Activated naive CD4-positive, alpha-beta T cell treated with anti-CD3 and anti-CD28 coated beads, Interleukin-2, amount 50 U/mL, for 16 hours (primary cell): ENCODE data around the gene PLOD1.
"Not testable (repeated sequence)": the region's sequence is repeated elsewhere in the genome, so short reads cannot be mapped to it uniquely, and the experiment has no call there.

Experiments used
- DNase-seq: peaks from one replicate; pipeline ENCODE4 v3.0.0-alpha.2; 2020

Gene PLOD1

GRCh38 chr1:11934302-11935056, at the start of gene PLOD1:
Gene PLOD1, plus strand, starts transcription at chr1:11934717. Its CDS starts 63 bp downstream, at chr1:11934780.
- DNase-seq, result peak; percentile 85

DNA sequence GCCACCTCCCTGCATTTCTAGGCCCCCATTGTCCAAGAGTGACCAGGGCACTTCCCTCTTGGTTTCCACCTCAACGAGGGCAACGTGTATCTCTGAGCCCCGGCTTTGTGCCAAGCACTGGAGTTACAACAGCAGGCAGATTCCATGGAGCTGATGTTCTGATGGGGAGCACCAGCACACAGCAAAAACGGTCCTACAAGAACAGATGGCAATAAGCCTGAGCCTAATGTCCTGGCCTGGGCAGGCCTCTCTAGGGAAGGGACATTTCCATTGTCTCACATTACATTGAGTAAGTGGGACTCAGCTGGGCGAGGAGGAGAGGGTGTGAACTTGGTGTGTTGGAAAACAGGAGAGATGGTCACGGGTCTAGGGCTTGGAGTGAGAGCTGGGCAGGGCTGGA, 48.6 kb upstream of the PLOD1 start:
- no peak for DNase-seq

DNA sequence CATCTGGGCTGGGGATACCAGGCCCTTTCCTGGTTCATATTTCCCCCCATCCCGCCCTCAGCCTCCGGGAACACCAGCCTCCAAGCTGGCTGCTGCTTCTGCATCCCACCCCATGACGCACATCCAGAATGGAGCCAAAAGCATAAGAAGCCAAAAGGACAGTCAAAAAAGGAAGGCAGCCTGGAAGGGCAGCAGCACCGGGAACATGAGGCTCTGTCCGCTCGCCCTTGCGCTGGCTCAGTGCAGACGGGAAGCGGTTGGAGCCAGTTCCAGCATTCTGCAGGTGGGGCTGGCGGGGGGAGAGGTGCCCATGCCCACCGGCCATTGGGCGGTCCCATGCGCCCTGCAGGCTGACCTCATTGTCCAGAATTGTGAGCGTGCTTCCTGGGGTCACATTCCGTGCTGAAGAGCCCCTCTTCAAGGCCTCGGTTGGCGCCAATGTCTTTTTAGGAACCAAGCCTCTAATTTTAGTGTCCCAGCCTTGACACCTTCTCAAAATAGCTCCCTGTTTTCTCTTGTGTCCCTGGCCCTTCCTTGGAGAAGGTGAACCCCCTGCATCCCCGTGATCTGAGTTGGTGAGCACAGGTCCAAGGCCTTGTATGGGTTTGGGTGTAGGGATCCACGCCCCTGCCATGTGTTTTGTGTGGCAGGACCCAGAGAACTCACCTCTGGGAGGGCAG, 47.4 kb upstream of the PLOD1 start:
- no peak for DNase-seq

DNA sequence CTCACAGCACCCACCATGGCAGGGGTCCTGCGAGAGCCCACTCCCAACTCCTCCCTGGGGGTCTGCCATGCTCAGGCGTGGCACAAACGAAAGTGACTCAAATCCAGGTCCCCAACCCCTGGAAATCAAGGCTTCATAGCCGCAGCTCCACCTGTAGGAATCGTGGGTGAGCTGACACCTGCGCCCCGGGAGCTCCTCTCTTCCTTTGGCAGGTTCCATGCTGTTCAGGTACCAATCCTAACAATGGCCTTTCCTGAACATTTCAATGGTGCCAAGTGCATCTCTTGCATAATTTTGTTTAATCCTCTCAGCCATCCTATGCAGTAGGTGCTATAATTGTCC, 46.9 kb upstream of the PLOD1 start:
- DNase-seq, result no peak

DNA sequence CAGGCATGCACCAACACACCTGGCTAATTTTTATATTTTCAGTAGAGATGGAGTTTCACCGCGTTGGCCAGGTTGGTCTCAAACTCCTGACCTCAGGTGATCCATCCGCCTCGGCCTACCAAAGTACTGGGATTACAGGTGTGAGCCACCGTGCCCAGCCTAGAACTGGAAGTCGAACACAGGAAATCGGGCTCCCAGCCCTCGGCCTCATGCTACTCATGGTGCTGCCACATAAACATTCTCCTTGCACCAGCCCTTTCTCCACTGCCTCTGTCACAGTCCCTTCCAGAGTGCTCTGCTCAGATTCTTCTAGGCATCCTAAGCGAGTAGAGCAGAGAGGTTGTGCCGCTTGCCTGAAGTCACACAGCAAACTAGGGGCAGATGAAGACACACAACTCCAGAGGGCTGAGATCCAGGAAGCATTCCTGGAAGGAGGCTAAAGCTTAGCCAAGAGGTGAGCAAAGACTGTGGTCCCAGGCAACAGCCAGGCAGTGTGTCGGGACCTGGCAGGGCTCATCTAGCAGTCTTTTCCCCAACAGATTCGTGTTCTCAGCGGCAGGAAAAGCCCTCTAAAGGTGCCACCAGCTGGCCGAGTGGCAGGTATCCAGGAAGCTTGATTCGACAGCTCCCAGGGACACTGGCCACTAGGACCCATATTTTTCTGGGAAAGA, 46.2 kb upstream of the PLOD1 start:
- no peak for DNase-seq

- no peak for DNase-seq
Measured at GRCh38 chr1:11888877-11889208, 45.7 kb upstream of the PLOD1 start.

- no peak for DNase-seq
Measured at GRCh38 chr1:11891433-11892186, 42.9 kb upstream of the PLOD1 start.

DNA sequence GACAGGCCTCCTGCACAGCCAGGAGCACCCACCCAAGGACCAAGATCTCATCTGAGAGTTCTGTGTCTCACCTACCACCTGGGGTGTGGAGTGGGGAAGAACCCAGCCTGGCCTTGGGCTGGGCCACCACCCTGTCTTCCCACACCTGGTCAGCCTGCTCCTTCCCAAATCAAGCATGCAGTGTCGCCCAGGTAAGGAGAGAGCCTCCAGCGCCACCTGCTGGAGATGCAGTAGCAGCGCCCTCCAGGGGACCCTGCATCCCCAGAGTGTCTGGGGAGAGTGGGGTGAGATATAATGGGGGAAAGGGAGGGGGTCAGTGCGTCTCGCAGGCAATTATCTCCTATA, 40.6 kb upstream of the PLOD1 start:
- DNase-seq, result peak; percentile 69

DNA sequence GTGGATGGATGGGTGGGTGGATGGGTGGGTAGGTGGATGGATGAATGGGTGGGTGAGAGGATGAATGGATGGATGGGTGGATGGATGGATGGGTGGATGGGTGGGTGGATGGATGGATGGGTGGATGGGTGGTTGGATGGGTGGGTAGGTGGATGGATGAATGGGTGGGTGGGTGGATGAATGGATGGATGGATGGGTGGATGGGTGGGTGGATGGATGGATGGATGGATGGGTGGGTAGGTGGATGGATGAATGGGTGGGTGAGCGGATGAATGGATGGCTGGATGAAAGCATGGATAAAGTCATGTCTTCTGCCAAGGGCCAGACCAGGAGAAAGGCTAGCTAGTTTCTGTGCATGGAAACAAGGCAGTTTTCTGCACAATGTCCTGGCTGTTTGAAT, 40.0 kb upstream of the PLOD1 start:
- not testable (repeated sequence) for DNase-seq

DNA sequence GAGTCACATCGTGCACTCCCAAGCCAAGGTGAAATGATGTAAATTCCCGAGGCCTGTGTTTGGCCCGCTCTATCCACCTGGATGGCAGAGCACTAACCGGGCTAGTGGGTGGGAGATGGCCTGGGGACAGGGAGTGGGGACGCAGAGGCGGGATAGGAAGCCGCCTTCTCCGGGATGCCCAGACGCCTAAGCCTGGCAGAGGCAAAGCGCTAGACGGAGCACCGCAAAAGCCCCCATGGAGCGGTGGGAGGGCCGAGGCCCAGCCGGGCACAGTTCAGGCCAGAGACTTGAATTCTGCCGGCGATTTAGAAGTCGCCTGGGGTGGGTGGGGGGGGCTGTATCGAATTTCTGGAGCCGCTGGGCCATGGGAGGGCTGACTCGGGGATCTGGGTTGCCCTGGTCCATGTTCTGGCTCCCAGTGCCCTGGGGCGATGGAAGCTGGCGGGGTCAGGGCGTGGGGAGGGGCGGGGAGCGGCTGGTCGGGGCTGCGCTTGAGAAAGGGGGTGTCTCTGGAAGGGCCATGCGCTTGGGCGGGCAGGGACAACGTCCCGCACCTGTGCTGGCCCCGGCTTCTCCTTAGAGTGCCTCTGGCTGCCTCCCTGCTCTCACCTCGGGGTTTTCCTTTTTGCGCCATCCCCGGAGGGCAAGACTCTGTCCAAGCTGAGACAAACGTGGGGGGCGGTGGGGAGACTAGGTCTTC, 36.3 kb upstream of the PLOD1 start:
- DNase-seq, result no peak

GRCh38 chr1:11898831-11899467, 35.6 kb upstream of the PLOD1 start:
- peak; percentile 24 for DNase-seq

DNA sequence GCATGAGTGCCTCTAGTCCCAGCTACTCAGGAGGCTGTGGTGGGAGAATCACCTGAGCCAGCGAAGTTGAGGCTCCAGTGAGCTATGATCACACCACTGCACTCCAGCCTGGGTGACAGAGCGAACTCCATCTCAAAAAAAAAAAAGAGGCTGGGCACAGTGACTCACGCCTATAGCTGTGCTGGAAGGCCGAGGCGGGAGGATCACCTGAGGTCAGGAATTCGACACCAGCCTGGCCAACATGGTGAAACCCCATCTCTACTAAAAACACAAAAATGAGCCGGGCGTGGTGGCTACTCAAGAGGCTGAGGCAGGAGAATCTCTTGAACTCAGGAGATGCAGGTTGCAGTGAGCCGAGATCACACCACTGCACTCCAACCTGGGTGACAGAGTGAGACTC, 33.1 kb upstream of the PLOD1 start:
- DNase-seq, result not testable (repeated sequence)

DNA sequence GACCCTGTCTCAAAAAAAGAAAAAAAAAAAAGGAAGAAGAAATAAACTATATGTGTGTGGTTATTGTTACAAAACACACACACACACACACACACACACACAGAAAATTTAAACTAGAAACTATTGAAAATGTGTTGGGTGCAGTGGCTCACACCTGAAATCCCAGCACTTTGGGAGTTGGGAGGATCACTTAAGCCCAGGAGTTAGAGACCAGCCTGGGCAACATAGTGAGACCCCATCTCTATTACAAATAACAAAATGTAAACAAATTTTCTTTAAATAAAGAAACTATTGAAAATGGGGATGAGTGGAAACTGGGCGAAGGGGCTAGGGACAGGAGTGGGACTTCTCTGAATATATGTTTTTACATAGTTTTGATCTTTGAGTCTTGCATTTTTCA, 31.3 kb upstream of the PLOD1 start:
- no peak for DNase-seq

DNA sequence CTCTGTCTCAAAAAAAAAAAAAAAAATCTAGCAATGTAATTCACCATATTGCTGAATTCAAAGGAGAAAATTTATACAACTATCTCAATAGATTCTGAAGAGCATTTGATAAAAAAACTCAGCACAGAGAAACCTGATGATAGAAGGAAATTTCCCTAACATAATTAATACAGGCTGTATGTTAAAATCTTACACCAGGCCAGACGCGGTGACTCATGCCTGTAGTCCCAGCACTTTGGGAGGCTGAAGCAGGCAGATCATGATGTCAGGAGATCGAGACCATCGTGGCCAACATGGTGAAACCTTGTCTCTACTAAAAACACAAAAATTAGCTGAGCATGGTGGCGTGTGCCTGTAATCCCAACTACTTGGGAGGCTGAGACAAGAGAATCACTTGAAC, 30.4 kb upstream of the PLOD1 start:
- not testable (repeated sequence) for DNase-seq

GRCh38 chr1:11904978-11905377, 29.5 kb upstream of the PLOD1 start:
- no peak for DNase-seq

GRCh38 chr1:11906870-11907269, 27.6 kb upstream of the PLOD1 start:
- DNase-seq, result no peak

- peak; percentile 89 for DNase-seq
Measured at GRCh38 chr1:11907275-11908094, 27.0 kb upstream of the PLOD1 start.

DNA sequence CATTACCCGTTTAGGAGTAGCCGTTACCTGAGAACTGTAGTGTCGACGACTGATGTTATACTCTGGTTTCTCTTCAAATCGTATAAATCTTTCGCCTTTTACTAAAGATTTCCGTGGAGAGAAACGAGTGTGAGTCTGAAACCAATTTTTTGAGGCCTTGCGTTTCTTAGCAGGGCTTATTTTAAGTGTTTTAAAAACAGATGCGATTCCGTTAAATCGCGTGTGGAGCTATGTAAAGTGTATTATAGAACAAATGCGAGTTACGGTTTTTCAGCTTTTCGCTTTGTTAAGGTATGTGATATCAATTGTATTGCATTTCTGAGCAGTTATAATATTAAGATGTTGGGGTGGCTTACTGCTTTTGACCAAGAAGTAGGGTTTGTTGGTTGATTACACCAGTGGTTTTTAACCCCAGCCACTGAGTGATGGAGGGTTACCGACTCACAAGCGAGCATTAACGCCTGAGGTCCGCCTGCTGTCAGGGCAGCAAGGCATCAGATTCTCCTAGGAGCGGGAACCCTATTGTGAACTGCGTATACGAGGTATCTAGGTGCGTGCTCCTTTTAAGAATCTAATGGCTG, 26.3 kb upstream of the PLOD1 start:
- DNase-seq, result peak; percentile 73

DNA sequence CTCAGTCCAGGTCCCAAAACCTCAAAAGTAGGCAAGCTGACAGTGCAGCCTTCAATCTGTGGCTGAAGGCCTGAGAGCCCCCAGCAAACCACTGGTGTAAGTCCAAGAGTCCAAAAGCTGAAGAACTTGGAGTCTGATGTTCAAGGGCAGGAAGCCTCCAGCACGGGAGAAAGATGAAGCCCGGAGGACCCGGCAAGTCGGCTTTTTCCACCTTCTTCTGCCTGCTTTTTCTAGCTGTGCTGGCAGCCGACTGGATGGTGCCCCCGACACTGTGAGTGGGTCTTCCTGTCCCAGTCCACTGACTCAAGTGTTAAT, 23.6 kb upstream of the PLOD1 start:
- DNase-seq, result not testable (repeated sequence)

- DNase-seq, result no peak
Measured at GRCh38 chr1:11912000-11912399, 22.5 kb upstream of the PLOD1 start.

- not testable (repeated sequence) for DNase-seq
Measured at GRCh38 chr1:11912482-11913216, 21.9 kb upstream of the PLOD1 start.
